ENCODE results near the gene DOCK7.
"Not testable (repeated sequence)": the region's sequence is repeated elsewhere in the genome, so short reads cannot be mapped to it uniquely, and the experiment has no call there.

Gene DOCK7

GRCh38 chr1:62612770-62613169 is 75.4 kb downstream of the DOCK7 start:
- in situ Hi-C loops (cut with HindIII; ENCODE audit: low sequenced_read_pairs): no loop called here

DNA sequence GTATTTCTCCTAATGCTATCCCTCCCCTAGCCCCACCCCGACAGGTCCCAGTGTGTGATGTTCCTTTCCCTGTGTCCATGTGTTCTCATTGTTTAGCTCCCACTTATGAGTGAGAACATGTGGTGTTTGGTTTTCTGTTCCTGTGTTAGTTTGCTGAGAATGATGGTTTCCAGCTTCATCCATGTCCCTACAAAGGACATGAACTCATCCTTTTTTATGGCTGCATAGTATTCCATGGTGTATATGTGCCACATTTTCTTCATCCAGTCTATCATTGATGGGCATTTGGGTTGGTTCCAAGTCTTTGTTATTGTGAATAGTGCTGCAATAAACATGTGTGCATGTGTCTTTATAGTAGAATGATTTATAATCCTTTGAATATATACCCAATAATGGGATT is 77.6 kb downstream of the DOCK7 start:
- in situ Hi-C loops (cut with HindIII; ENCODE audit: low sequenced_read_pairs): not testable (repeated sequence)

- in situ Hi-C loops (cut with HindIII; ENCODE audit: low sequenced_read_pairs): no loop called here
These were observed 79.3 kb downstream of the DOCK7 start for GRCh38 chr1:62608905-62609304.

GRCh38 chr1:62601457-62601856 is 86.7 kb downstream of the DOCK7 start:
- in situ Hi-C loops (cut with HindIII; ENCODE audit: low sequenced_read_pairs): no loop called here

DNA sequence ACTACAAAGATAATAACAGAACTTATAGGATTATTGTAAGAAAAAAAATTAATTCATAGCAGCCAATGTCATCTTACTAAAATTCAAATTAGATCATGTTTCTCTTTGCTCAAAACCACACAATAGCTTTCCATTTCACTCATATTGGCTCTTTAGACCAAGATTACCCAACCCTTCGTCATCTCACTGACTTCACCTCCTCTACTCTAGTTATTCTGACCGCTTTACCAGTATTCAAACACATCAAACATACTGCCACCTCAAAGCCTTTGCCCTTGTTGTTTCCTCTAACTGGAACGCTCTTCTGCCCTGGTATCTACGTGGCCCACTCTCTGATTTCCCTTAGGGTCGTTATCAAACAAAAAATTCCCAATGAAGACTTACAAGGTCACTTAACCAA is 89.1 kb downstream of the DOCK7 start:
- in situ Hi-C loops (cut with HindIII; ENCODE audit: low sequenced_read_pairs): no loop called here

DNA sequence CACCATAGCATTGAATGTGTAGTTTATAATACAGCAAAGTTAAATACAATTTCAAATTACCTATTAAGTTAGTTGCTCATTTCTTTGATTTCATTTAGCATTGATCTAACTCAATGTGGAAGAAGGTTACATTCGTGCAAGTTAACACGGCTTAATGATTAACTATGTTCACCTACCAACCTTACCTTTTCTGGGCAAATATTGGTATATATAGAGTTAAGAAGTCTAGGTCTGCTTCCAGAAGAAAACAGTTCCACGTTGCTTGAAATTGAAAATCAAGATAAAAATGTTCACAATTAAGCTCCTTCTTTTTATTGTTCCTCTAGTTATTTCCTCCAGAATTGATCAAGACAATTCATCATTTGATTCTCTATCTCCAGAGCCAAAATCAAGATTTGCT is 90.9 kb downstream of the DOCK7 start, which contains the start of gene ANGPTL3:
ANGPTL3 (plus strand) TSS at position 240 of the 400 bp plus-strand sequence; CDS start at position 287, 47 bp downstream.
- in situ Hi-C loops (cut with HindIII; ENCODE audit: low sequenced_read_pairs): no loop called here

GRCh38 chr1:62595647-62596046 is 92.5 kb downstream of the DOCK7 start:
- in situ Hi-C loops (cut with HindIII; ENCODE audit: low sequenced_read_pairs): no loop called here

DNA sequence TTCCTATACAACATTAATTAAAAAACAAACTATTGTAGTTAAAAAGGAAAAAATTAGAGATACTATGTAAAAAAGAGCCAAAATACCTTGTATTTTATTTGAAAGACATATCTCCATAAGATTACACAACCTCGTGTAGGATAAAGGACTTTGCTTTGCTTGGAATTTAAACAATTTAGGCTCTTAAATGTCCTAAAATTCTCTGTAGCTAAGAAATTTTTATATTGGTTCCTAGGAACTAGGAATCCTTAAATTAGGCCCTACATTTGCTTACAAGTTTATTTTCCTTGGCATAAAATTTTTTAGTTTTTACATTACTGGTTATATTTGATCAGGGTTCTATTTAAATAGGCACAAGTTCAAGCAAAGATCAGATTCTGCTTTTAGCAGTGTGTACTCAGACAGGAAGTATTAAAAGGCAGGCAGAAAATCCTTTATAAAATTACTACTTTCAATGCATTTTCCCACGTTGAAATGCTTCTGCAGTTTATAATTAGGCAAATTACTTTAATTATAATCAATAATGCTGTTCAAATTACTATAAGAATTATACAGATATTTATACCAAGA is 94.3 kb downstream of the DOCK7 start:
- in situ Hi-C loops (cut with HindIII; ENCODE audit: low sequenced_read_pairs): no loop called here

- in situ Hi-C loops (cut with HindIII; ENCODE audit: low sequenced_read_pairs): no loop called here
These were observed 97.2 kb downstream of the DOCK7 start for GRCh38 chr1:62590970-62591368.

DNA sequence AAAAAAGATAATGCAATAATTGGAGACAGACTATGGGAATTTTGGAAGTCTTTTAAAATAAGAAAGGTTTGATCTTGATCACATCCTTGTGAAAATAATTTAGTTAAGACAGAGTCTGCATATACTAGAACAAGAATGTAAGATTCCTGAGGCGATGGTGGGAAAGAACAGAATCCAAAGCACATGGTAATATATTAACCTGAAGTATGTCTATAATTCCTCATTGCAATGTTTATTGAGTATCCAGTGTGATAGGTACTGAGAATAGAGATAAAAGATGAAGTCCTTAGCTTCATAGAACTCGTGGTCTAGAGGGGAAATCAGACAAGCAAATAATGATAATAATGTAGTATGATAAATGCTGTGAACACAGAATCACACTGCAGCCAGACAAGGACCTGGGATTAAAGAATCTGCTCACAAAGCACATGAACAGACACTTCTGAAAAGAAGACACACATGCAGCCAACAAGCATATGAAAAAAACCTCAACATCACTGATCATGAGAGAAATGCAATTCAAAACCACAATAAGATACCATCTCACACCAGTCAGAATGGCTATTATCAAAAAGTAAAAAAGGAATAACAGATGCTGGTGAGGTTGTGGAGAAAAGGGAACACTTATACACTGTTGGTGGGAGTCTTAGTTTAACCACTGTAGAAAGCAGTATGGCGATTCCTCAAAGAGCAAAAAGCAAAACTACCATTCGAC is 97.8 kb downstream of the DOCK7 start:
- in situ Hi-C loops (cut with HindIII; ENCODE audit: low sequenced_read_pairs): no loop called here

- in situ Hi-C loops (cut with HindIII; ENCODE audit: low sequenced_read_pairs): no loop called here
These were observed 98.9 kb downstream of the DOCK7 start for GRCh38 chr1:62589321-62589720.

GRCh38 chr1:62588000-62588399 is 100.2 kb downstream of the DOCK7 start:
- in situ Hi-C loops (cut with HindIII; ENCODE audit: low sequenced_read_pairs): no loop called here

DNA sequence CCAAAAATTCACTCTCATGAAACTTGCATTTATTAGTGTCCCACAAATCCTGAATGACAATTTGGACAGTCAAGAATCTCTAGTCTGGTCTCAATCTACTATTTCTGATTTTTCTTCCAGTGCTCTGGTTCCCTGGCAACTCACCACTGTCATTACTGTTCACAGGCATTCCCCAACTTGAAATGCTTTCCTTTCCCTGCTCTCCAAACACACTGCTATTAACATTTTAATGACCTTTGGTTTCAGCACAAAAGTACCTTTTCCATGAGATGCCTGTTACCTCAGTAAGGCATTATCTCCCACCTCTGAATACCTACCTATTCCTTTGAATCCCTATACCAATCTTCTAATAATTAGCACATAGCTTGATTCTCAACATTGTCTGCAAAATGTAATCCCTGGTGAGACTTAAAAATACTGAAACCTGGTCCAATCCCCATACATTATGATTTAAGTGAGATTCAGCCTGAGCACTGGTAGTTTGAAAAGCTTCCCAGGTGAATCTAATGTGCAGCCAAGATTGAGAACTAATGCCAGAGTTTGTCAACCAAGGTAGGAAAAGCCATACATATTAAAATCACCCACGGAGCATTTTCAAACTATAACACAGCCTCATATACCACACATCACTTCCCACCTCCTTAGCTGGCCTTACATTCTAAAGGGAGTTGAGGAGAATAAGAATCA is 102.6 kb downstream of the DOCK7 start:
- in situ Hi-C loops (cut with HindIII; ENCODE audit: low sequenced_read_pairs): no loop called here

- in situ Hi-C loops (cut with HindIII; ENCODE audit: low sequenced_read_pairs): no loop called here
These were observed 114.5 kb downstream of the DOCK7 start for GRCh38 chr1:62573675-62574074.

DNA sequence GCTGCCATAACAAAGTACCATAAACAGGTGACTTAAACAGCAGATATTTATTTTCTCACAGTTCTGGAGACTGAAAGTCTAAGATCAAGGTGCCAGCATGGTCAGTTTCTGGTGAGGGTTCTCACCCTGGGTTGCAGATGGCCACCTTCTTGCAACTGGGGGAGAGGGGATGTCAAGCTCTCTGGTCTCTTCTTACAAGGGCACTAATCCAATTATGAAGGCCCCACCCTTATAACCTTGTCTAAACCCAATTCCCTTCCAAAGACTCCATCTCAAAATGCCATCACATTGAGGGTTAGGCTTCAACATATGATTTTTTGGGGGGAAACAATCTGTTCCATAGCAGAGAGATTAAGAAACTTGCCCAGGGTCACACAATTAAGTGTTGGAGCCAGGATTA is 115.7 kb downstream of the DOCK7 start:
- in situ Hi-C loops (cut with HindIII; ENCODE audit: low sequenced_read_pairs): no loop called here

GRCh38 chr1:62571517-62571916 is 116.7 kb downstream of the DOCK7 start:
- in situ Hi-C loops (cut with HindIII; ENCODE audit: low sequenced_read_pairs): not testable (repeated sequence)

DNA sequence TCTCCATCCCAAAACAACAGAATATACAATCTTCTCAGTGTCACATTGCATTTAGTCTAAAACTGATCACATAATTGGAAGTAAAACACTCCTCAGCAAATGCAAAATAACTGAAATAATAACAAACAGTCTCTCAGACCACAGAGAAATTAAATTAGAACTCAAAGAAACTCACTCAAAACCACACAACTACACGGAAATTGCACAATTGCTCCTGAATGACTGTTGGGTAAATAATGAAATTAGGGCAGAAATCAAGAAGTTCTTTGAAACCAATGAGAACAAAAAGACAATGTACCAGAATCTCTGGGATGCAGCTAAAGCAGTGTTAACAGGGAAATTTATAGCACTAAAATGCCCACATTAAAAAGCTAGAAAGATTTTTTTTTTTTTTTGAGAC is 120.3 kb downstream of the DOCK7 start:
- in situ Hi-C loops (cut with HindIII; ENCODE audit: low sequenced_read_pairs): not testable (repeated sequence)

- in situ Hi-C loops (cut with HindIII; ENCODE audit: low sequenced_read_pairs): not testable (repeated sequence)
These were observed 121.0 kb downstream of the DOCK7 start for GRCh38 chr1:62567182-62567581.

DNA sequence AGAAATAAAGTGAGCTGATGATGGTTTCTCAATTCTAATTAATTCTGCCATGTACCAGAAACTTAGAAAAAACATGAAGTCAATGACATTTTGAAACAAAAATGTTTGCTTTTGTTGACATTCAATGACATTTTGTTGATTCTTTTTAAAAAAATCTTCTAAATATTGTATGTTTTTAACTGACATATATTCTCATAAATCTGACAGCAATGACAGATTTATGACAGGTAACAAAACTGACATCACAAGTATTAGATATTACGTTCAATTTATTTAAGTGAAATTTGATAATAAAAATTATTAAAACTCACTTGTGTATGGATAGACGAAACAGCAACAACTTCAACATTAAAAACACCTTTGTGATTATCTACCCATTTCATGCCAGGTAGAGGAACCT is 126.9 kb downstream of the DOCK7 start:
- in situ Hi-C loops (cut with HindIII; ENCODE audit: low sequenced_read_pairs): no loop called here

- in situ Hi-C loops (cut with HindIII; ENCODE audit: low sequenced_read_pairs): no loop called here
These were observed 143.6 kb downstream of the DOCK7 start for GRCh38 chr1:62544570-62544969.

DNA sequence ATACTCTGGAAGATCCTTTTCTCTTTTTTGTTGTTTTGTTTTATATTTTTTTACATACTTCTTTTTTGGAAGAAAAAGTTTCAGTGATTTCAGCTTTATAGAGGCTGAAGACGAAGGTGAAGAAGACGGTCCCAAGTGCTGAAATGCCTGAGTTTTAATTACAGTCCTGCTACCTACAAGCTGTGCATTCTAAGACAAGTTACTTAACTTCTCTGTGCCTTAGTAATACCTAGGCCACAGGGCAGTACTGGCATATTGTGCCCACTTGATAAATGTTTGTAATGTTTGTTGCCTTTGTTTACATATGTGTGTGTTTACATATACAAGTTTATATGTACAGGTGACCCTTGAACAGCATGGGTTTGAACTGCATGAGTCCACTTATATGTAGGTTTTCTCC is 147.1 kb downstream of the DOCK7 start:
- in situ Hi-C loops (cut with HindIII; ENCODE audit: low sequenced_read_pairs): no loop called here

DNA sequence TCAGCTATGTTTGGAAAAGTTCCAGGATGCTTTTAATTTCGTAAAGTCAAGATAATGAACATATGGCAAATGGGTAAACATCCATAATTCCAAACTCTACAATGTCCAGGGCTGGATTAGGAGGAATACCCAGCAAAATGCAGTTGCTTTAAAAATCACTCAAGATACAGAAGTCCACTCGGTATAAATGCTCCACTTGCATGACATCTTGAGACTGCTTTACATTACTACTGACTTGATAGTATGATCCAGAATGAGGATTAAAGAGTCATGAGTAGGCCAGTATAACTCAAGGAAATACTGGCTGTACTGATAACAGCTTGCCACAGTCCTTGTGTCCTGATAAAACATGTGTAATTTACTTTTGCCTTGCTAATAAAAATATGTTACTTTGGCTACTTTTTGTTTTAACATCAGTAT is 149.1 kb downstream of the DOCK7 start:
- in situ Hi-C loops (cut with HindIII; ENCODE audit: low sequenced_read_pairs): no loop called here

Measured in DLD1 (cell line).